ENCODE results near the gene CYP4F2. TPM values are rescaled to one million over a fixed set of nuclear protein-coding genes. Genes with fewer than 3 reads are reported as not detected.

Gene CYP4F2
- total RNA-seq, 1 experiment from 2014 or later = not detected

DNA sequence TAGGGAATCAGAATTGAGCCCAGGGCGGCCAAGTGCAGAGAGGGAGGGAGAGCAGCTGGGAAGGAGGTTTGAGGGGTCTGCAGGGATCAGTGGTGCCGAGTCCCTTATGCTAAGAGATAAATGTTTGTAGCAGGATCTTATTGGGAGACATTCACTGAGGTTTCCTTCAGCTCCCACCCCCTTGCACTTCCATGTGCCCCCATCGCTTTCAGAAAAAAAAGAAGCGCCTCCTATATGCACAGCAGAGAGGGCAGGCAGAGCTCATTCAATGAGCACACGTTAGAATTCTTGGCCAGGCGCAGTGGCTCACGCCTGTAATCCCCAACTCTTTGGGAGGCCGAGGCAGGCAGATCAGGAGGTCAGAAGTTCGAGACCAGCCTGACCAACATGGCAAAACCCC, 28.0 kb downstream of the CYP4F2 start:
- Mint-ChIP-seq H3K27me3 (ENCODE audit: insufficient read depth, unreplicated experiment) (peaks cover 4% of the 10 kb centered on the region), H3K9me3 (ENCODE audit: unreplicated experiment) (no peaks in the 10 kb centered on the region), H3K4me3 (ENCODE audit: unreplicated experiment) (no peak overlapping the region), H3K36me3 (ENCODE audit: insufficient read depth, unreplicated experiment) (no peaks in the 10 kb centered on the region), H3K27ac (ENCODE audit: unreplicated experiment) (no peak overlapping the region), H3K4me1 (ENCODE audit: low read depth, unreplicated experiment) (no peaks in the 10 kb centered on the region)
- DNase-seq = no peak
- TF ChIP-seq, protein P1, sequence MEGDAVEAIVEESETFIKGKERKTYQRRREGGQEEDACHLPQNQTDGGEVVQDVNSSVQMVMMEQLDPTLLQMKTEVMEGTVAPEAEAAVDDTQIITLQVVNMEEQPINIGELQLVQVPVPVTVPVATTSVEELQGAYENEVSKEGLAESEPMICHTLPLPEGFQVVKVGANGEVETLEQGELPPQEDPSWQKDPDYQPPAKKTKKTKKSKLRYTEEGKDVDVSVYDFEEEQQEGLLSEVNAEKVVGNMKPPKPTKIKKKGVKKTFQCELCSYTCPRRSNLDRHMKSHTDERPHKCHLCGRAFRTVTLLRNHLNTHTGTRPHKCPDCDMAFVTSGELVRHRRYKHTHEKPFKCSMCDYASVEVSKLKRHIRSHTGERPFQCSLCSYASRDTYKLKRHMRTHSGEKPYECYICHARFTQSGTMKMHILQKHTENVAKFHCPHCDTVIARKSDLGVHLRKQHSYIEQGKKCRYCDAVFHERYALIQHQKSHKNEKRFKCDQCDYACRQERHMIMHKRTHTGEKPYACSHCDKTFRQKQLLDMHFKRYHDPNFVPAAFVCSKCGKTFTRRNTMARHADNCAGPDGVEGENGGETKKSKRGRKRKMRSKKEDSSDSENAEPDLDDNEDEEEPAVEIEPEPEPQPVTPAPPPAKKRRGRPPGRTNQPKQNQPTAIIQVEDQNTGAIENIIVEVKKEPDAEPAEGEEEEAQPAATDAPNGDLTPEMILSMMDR (IDR thresholded peaks at IDR 0.05; ENCODE audit: insufficient read depth in 1 of 2, low read depth in 1 of 2, low read length in 1 of 2, severe bottlenecking in 1 of 2, unreplicated experiment in 1 of 2) = no peak
- Histone ChIP-seq H3K27me3 (replicated peaks; ENCODE audit: control insufficient read depth, insufficient read depth, low read length) (no peaks in the 10 kb centered on the region), H3K4me1 (no peaks in the 10 kb centered on the region), H3K9me3 (no peaks in the 10 kb centered on the region), H3K36me3 (ENCODE audit: control insufficient read depth, insufficient read depth, low read length) (no peaks in the 10 kb centered on the region), H3K4me3 (ENCODE audit: low read depth, low read length) (no peak overlapping the region)
- intact Hi-C loops (cut with micrococcal nuclease; ENCODE audit: unreplicated experiment) = loop anchor here (1.0 kb wide), 1 partner anchor 58 kb away; no protein-coding TSS in a partner anchor
- CTCF ChIA-PET = interaction anchor here (1.0 kb wide), 1 partner anchor 58 kb away, joined by 3 read pairs; no protein-coding TSS in a partner anchor
- POLR2A ChIA-PET = no interaction called here
- BruUV-seq (replicated peaks) = no TSS peak

DNA sequence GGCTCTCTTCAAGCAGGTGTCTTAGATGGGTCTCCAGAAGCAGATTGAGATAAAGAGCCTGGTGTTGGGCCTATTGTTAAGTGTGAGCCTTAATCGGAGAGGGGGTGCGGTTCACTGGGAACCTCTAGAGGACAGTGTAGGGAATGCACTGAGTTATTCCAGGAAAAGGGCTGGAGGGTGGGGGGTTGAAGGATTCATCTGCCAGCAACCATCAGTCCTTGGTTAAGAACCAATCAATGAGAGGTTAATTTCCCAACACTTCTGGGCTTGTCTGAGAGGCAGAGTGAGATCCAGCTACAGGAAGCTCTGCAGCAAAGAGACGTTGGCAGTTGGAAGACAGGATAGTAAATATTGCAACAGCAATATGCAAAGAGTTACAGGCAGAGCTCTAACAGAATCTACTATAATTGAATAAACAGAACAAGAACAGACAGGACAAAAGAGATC, 28.7 kb downstream of the CYP4F2 start:
- Mint-ChIP-seq H3K27ac (ENCODE audit: unreplicated experiment) (no peak overlapping the region), H3K4me1 (ENCODE audit: low read depth, unreplicated experiment) (no peaks in the 10 kb centered on the region), H3K9me3 (ENCODE audit: unreplicated experiment) (no peaks in the 10 kb centered on the region), H3K27me3 (ENCODE audit: insufficient read depth, unreplicated experiment) (peaks cover 4% of the 10 kb centered on the region), H3K4me3 (ENCODE audit: unreplicated experiment) (no peak overlapping the region), H3K36me3 (ENCODE audit: insufficient read depth, unreplicated experiment) (no peaks in the 10 kb centered on the region)
- ChIA-PET CTCF (interaction anchor here (1.0 kb wide), 1 partner anchor 58 kb away, joined by 3 read pairs; no protein-coding TSS in a partner anchor), POLR2A (no interaction called here)
- H3K4me3 ChIP-seq (ENCODE audit: low read depth, low read length) = no peak overlapping the region
- no peaks in the 10 kb centered on the region for H3K27me3 ChIP-seq (replicated peaks; ENCODE audit: control insufficient read depth, insufficient read depth, low read length)
- TF ChIP-seq, protein P1 (IDR thresholded peaks at IDR 0.05; ENCODE audit: insufficient read depth in 1 of 2, low read depth in 1 of 2, low read length in 1 of 2, severe bottlenecking in 1 of 2, unreplicated experiment in 1 of 2) = peak; percentile 69 to 79
- no peaks in the 10 kb centered on the region for H3K4me1 ChIP-seq
- intact Hi-C loops (cut with micrococcal nuclease; ENCODE audit: unreplicated experiment) = loop anchor here (1.0 kb wide), 1 partner anchor 57 kb away; no protein-coding TSS in a partner anchor
- H3K9me3 ChIP-seq = no peaks in the 10 kb centered on the region
- no TSS peak for BruUV-seq (replicated peaks)
- H3K36me3 ChIP-seq (ENCODE audit: control insufficient read depth, insufficient read depth, low read length) = no peaks in the 10 kb centered on the region
- DNase-seq = peak; percentile 45 to 54

DNA sequence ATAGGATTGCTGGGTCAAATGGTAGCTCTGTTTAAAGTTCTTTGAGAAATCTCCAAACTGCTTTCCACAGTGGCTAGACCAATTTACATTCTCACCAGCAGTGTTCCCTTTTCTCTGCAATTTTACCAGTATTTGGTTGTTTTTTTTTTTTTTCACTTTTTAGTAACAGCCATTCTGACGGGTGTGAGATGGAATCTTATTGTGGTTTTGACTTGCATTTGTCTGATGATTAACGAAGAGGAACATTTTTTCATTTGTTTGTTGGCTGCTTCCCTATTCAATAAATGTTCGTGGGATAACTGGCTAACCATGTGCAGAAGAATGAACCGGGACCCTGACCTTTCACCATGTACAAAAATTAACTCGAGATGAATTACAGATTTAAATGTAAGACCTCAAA, 31.2 kb downstream of the CYP4F2 start:
- TF ChIP-seq, protein P1 (IDR thresholded peaks at IDR 0.05; ENCODE audit: insufficient read depth in 1 of 2, low read depth in 1 of 2, low read length in 1 of 2, severe bottlenecking in 1 of 2, unreplicated experiment in 1 of 2) = no peak
- Histone ChIP-seq H3K9me3 (no peaks in the 10 kb centered on the region), H3K36me3 (ENCODE audit: control insufficient read depth, insufficient read depth, low read length) (no peaks in the 10 kb centered on the region), H3K4me3 (ENCODE audit: low read depth, low read length) (no peak overlapping the region), H3K27me3 (replicated peaks; ENCODE audit: control insufficient read depth, insufficient read depth, low read length) (no peaks in the 10 kb centered on the region), H3K4me1 (no peaks in the 10 kb centered on the region)
- DNase-seq = no peak
- Mint-ChIP-seq H3K36me3 (ENCODE audit: insufficient read depth, unreplicated experiment) (no peaks in the 10 kb centered on the region), H3K27me3 (ENCODE audit: insufficient read depth, unreplicated experiment) (peaks cover 4% of the 10 kb centered on the region), H3K9me3 (ENCODE audit: unreplicated experiment) (no peaks in the 10 kb centered on the region), H3K4me3 (ENCODE audit: unreplicated experiment) (no peak overlapping the region), H3K4me1 (ENCODE audit: low read depth, unreplicated experiment) (no peaks in the 10 kb centered on the region), H3K27ac (ENCODE audit: unreplicated experiment) (no peak overlapping the region)
- POLR2A ChIA-PET = no interaction called here
- intact Hi-C loops (cut with micrococcal nuclease; ENCODE audit: unreplicated experiment) = no loop called here
- CTCF ChIA-PET = no interaction called here
- no TSS peak for BruUV-seq (replicated peaks)
